ENCODE data around the gene ZBTB7B.

- TF ChIP-seq, protein P1, sequence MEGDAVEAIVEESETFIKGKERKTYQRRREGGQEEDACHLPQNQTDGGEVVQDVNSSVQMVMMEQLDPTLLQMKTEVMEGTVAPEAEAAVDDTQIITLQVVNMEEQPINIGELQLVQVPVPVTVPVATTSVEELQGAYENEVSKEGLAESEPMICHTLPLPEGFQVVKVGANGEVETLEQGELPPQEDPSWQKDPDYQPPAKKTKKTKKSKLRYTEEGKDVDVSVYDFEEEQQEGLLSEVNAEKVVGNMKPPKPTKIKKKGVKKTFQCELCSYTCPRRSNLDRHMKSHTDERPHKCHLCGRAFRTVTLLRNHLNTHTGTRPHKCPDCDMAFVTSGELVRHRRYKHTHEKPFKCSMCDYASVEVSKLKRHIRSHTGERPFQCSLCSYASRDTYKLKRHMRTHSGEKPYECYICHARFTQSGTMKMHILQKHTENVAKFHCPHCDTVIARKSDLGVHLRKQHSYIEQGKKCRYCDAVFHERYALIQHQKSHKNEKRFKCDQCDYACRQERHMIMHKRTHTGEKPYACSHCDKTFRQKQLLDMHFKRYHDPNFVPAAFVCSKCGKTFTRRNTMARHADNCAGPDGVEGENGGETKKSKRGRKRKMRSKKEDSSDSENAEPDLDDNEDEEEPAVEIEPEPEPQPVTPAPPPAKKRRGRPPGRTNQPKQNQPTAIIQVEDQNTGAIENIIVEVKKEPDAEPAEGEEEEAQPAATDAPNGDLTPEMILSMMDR (IDR thresholded peaks at IDR 0.05; ENCODE audit: low read depth, low read length), result no peak
- no peak for TF ChIP-seq EZH2phosphoT487 (IDR thresholded peaks at IDR 0.05; ENCODE audit: low read depth)
Measured at GRCh38 chr1:155048449-155049334, 46.1 kb downstream of the ZBTB7B start.
